GM18873 (cell line): ENCODE data around the gene MAMSTR.

Experiments used
- ATAC-seq: cut with Tn5 transposase; IDR thresholded peaks from one replicate; pipeline ENCODE4 v1.9.1; 2021; ENCODE audit warnings: mild to moderate bottlenecking, moderate library complexity, moderate number of reproducible peaks; ENCODE audit not compliant: unreplicated experiment, low FRiP score

The MAMSTR gene

GRCh38 chr19:48670699-48671445, 48.7 kb downstream of the MAMSTR start:
- ATAC-seq: no peak

- no peak for ATAC-seq
These were observed 49.4 kb downstream of the MAMSTR start for GRCh38 chr19:48669903-48670668.

- no peak for ATAC-seq
These were observed 50.8 kb downstream of the MAMSTR start for GRCh38 chr19:48668761-48669160.

- no peak for ATAC-seq
These were observed 51.2 kb downstream of the MAMSTR start for GRCh38 chr19:48668332-48668731.

GRCh38 chr19:48665786-48666185, 53.7 kb downstream of the MAMSTR start:
- no peak for ATAC-seq

- ATAC-seq: no peak
These were observed 55.0 kb downstream of the MAMSTR start for GRCh38 chr19:48664476-48664875.

- no peak for ATAC-seq
These were observed 55.9 kb downstream of the MAMSTR start for GRCh38 chr19:48663667-48664066.
